ENCODE results near the gene SLC25A38.

DNA sequence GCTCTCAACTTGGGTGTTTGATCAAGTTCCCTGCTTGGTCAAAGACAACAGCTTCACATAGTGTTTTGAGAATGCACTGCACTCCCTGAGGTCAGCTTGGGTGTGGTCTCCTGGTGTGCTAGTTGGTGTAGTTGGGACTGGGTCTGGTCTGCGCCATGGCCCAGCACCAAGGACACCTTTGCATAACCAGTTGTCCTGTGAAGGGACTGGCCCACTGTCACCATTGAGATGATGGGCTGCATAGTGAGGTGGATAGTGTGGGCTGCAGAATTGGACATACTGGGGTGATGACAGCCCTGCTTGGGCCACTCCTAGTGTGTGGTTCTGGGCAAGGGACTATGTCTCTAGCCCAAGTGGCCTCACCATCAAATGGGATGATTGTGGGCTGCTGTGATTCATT, 32.8 kb downstream of the SLC25A38 start:
- TF ChIP-seq, protein P1, sequence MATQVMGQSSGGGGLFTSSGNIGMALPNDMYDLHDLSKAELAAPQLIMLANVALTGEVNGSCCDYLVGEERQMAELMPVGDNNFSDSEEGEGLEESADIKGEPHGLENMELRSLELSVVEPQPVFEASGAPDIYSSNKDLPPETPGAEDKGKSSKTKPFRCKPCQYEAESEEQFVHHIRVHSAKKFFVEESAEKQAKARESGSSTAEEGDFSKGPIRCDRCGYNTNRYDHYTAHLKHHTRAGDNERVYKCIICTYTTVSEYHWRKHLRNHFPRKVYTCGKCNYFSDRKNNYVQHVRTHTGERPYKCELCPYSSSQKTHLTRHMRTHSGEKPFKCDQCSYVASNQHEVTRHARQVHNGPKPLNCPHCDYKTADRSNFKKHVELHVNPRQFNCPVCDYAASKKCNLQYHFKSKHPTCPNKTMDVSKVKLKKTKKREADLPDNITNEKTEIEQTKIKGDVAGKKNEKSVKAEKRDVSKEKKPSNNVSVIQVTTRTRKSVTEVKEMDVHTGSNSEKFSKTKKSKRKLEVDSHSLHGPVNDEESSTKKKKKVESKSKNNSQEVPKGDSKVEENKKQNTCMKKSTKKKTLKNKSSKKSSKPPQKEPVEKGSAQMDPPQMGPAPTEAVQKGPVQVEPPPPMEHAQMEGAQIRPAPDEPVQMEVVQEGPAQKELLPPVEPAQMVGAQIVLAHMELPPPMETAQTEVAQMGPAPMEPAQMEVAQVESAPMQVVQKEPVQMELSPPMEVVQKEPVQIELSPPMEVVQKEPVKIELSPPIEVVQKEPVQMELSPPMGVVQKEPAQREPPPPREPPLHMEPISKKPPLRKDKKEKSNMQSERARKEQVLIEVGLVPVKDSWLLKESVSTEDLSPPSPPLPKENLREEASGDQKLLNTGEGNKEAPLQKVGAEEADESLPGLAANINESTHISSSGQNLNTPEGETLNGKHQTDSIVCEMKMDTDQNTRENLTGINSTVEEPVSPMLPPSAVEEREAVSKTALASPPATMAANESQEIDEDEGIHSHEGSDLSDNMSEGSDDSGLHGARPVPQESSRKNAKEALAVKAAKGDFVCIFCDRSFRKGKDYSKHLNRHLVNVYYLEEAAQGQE (IDR thresholded peaks at IDR 0.05; ENCODE audit: borderline replicate concordance): no peak
- TF ChIP-seq, protein P2, sequence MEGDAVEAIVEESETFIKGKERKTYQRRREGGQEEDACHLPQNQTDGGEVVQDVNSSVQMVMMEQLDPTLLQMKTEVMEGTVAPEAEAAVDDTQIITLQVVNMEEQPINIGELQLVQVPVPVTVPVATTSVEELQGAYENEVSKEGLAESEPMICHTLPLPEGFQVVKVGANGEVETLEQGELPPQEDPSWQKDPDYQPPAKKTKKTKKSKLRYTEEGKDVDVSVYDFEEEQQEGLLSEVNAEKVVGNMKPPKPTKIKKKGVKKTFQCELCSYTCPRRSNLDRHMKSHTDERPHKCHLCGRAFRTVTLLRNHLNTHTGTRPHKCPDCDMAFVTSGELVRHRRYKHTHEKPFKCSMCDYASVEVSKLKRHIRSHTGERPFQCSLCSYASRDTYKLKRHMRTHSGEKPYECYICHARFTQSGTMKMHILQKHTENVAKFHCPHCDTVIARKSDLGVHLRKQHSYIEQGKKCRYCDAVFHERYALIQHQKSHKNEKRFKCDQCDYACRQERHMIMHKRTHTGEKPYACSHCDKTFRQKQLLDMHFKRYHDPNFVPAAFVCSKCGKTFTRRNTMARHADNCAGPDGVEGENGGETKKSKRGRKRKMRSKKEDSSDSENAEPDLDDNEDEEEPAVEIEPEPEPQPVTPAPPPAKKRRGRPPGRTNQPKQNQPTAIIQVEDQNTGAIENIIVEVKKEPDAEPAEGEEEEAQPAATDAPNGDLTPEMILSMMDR (IDR thresholded peaks at IDR 0.05; ENCODE audit: poor library complexity, severe bottlenecking): no peak
- TF ChIP-seq EP300 (conservative IDR thresholded peaks at IDR 0.05; ENCODE audit: poor library complexity, severe bottlenecking): no peak
- no peak for TF ChIP-seq POLR2AphosphoS5 (IDR thresholded peaks at IDR 0.05)
- TF ChIP-seq TAF1 (IDR thresholded peaks at IDR 0.05; ENCODE audit: low read depth): no peak
- TF ChIP-seq SMC3 (conservative IDR thresholded peaks at IDR 0.05; ENCODE audit: poor library complexity): no peak
- TF ChIP-seq RAD21 (conservative IDR thresholded peaks at IDR 0.05): no peak
- TF ChIP-seq EZH2 (IDR thresholded peaks at IDR 0.05; ENCODE audit: borderline replicate concordance, insufficient read depth, low read length, poor library complexity, severe bottlenecking): no peak
- no peak for TF ChIP-seq MXI1 (conservative IDR thresholded peaks at IDR 0.05; ENCODE audit: poor library complexity, severe bottlenecking)

Data from neural cell (in vitro differentiated cells).